ENCODE measurements around the gene EIF3A. TPM values are rescaled to one million over a fixed set of nuclear protein-coding genes. Genes with fewer than 3 reads are reported as not detected.
"Not testable (repeated sequence)": the region's sequence is repeated elsewhere in the genome, so short reads cannot be mapped to it uniquely, and the experiment has no call there.

The EIF3A gene
- total RNA-seq, 1 experiment from 2014 or later, result 235 TPM

- DNase-seq (ENCODE audit: extremely low read depth, low read depth), result no peak
These were observed 22.8 kb upstream of the EIF3A start for GRCh38 chr10:119103241-119103902.

- DNase-seq (ENCODE audit: extremely low read depth, low read depth), result no peak
These were observed 20.9 kb upstream of the EIF3A start for GRCh38 chr10:119101366-119102098.

- no peak for DNase-seq (ENCODE audit: extremely low read depth, low read depth)
These were observed 20.0 kb upstream of the EIF3A start for GRCh38 chr10:119100434-119101238.

GRCh38 chr10:119098576-119098975 lies 18.0 kb upstream of the EIF3A start:
- DNase-seq (ENCODE audit: extremely low read depth, low read depth), result no peak

GRCh38 chr10:119096641-119097415 lies 16.2 kb upstream of the EIF3A start:
- DNase-seq (ENCODE audit: extremely low read depth, low read depth), result not testable (repeated sequence)

GRCh38 chr10:119095640-119096039 lies 15.0 kb upstream of the EIF3A start:
- no peak for DNase-seq (ENCODE audit: extremely low read depth, low read depth)

GRCh38 chr10:119090968-119091367 lies 10.4 kb upstream of the EIF3A start:
- peak; percentile 47 for DNase-seq (ENCODE audit: extremely low read depth, low read depth)

- no peak for DNase-seq (ENCODE audit: extremely low read depth, low read depth)
These were observed 9.6 kb upstream of the EIF3A start for GRCh38 chr10:119090026-119090795.

- DNase-seq (ENCODE audit: extremely low read depth, low read depth), result no peak
These were observed 6.8 kb upstream of the EIF3A start for GRCh38 chr10:119087271-119087882.

- no peak for DNase-seq (ENCODE audit: extremely low read depth, low read depth)
These were observed 4.3 kb upstream of the EIF3A start for GRCh38 chr10:119084896-119085295.

GRCh38 chr10:119079599-119080520 lies 757 bp downstream of the EIF3A start:
- DNase-seq (ENCODE audit: extremely low read depth, low read depth), result peak; percentile 59

GRCh38 chr10:119078422-119079179 lies 2.0 kb downstream of the EIF3A start:
- no peak for DNase-seq (ENCODE audit: extremely low read depth, low read depth)

- no peak for DNase-seq (ENCODE audit: extremely low read depth, low read depth)
These were observed 7.0 kb downstream of the EIF3A start for GRCh38 chr10:119073584-119073983.

- no peak for DNase-seq (ENCODE audit: extremely low read depth, low read depth)
These were observed 10.0 kb downstream of the EIF3A start for GRCh38 chr10:119070395-119071165.

GRCh38 chr10:119061926-119062325 lies 18.7 kb downstream of the EIF3A start:
- DNase-seq (ENCODE audit: extremely low read depth, low read depth), result no peak

- no peak for DNase-seq (ENCODE audit: extremely low read depth, low read depth)
These were observed 19.3 kb downstream of the EIF3A start for GRCh38 chr10:119061352-119061751.

- DNase-seq (ENCODE audit: extremely low read depth, low read depth), result no peak
These were observed 20.5 kb downstream of the EIF3A start for GRCh38 chr10:119060107-119060506.
